IMR-90 (cell line): ENCODE measurements around the gene FKBP14. TPM values are rescaled to one million over a fixed set of nuclear protein-coding genes. Genes with fewer than 3 reads are reported as not detected.

Source experiments
- ATAC-seq: fragments of 200-7000 bp; cut with Tn5 transposase; 2 replicates; pipeline ENCODE4 v1.9.1; 2020; ENCODE audit warnings: low read depth, mild to moderate bottlenecking, moderate library complexity
- BruUV-seq: library from RNA; stranded (reverse); fragments of 400-500 nt; replicated peaks from 2 replicates; lab custom pipeline; 2021; lab: Mats Ljungman, UMichigan
- CTCF ChIA-PET: fragments of 300-600 bp; formaldehyde crosslinking; extraction: SDS; loops from one replicate; lab custom pipeline; 2021; ENCODE audit warnings: antibody characterized with exemption; lab: Yijun Ruan, JAX
- POLR2A ChIA-PET: fragments of 300-600 bp; sonication (Branson Sonifier 250); formaldehyde crosslinking; loops from one replicate; lab custom pipeline; 2022; ENCODE audit warnings: antibody characterized with exemption; ENCODE audit not compliant: unreplicated experiment; lab: Charles Lee
- DNase-seq: peaks from one replicate; pipeline ENCODE4 v3.0.0; 2013
- H2AFZ ChIP-seq: replicated peaks from 2 replicates; pipeline ENCODE3; 2013; ENCODE audit warnings: low read length, mild to moderate bottlenecking; ENCODE audit not compliant: poor library complexity
- H2AK5ac ChIP-seq: 2 replicates; pipeline ENCODE4 v1.6.1; 2013; ENCODE audit warnings: low read depth, low read length, inconsistent platforms
- H2AK9ac ChIP-seq: replicated peaks from 2 replicates; pipeline ENCODE3; 2013; ENCODE audit warnings: mild to moderate bottlenecking, low read depth, low read length, moderate library complexity; ENCODE audit not compliant: poor library complexity
- H2BK120ac ChIP-seq: 2 replicates; pipeline ENCODE4 v1.6.1; 2013; ENCODE audit warnings: low read depth, low read length, inconsistent platforms
- H2BK15ac ChIP-seq: 3 replicates; pipeline ENCODE4 v1.6.1; 2013; ENCODE audit warnings: low read depth, low read length, inconsistent platforms
- H2BK20ac ChIP-seq: 2 replicates; pipeline ENCODE4 v1.6.1; 2013; ENCODE audit warnings: low read depth, mild to moderate bottlenecking, inconsistent platforms, low read length, moderate library complexity
- H2BK5ac ChIP-seq: 2 replicates; pipeline ENCODE4 v1.6.1; 2013; ENCODE audit warnings: mild to moderate bottlenecking, low read depth, low read length, inconsistent platforms; ENCODE audit not compliant: poor library complexity, severe bottlenecking
- H3K14ac ChIP-seq: replicated peaks from 2 replicates; pipeline ENCODE4 v1.6.1; 2013; ENCODE audit warnings: low read depth, low read length, inconsistent platforms
- H3K18ac ChIP-seq: 2 replicates; pipeline ENCODE4 v1.6.1; 2013; ENCODE audit warnings: low read depth, low read length, control low read depth
- H3K23ac ChIP-seq: 2 replicates; pipeline ENCODE4 v1.6.1; 2013; ENCODE audit warnings: low read depth, low read length, inconsistent platforms
- H3K27ac ChIP-seq: 2 replicates; pipeline ENCODE4 v1.5.1; 2013; ENCODE audit warnings: mild to moderate bottlenecking, control low read depth, low read length; ENCODE audit not compliant: insufficient read depth
- H3K27me3 ChIP-seq: 2 replicates; pipeline ENCODE4 v1.6.1; 2013; ENCODE audit warnings: low read length; ENCODE audit not compliant: control insufficient read depth, insufficient read depth
- H3K36me3 ChIP-seq: 2 replicates; pipeline ENCODE4 v1.6.1; 2013; ENCODE audit warnings: low read length, mixed read lengths; ENCODE audit not compliant: control insufficient read depth, insufficient read depth
- H3K4ac ChIP-seq: 2 replicates; pipeline ENCODE4 v1.6.1; 2013; ENCODE audit warnings: low read depth, low read length, inconsistent platforms
- H3K4me1 ChIP-seq: 2 replicates; pipeline ENCODE4 v1.6.1; 2013; ENCODE audit warnings: low read length, mixed read lengths; ENCODE audit not compliant: control insufficient read depth, insufficient read depth
- H3K4me2 ChIP-seq: 2 replicates; pipeline ENCODE4 v1.6.1; 2013; ENCODE audit warnings: low read depth, mild to moderate bottlenecking, control low read depth, low read length, moderate library complexity
- H3K4me3 ChIP-seq: 2 replicates; pipeline ENCODE4 v1.5.1; 2013; ENCODE audit warnings: low read depth, mild to moderate bottlenecking, control low read depth, low read length, moderate library complexity; ENCODE audit not compliant: insufficient read depth
- H3K56ac ChIP-seq: 2 replicates; pipeline ENCODE4 v1.6.1; 2013; ENCODE audit warnings: low read length, inconsistent platforms; ENCODE audit not compliant: insufficient read depth; ENCODE audit errors: extremely low read depth
- H3K79me1 ChIP-seq, 2 experiments: 2 replicates each; pipeline ENCODE4 v1.6.1; 2013; ENCODE audit warnings: low read length in 2 of 2, inconsistent platforms in 1 of 2, low read depth in 1 of 2
- H3K9ac ChIP-seq: 2 replicates; pipeline ENCODE4 v1.6.1; 2013; ENCODE audit warnings: low read depth, low read length, control low read depth
- H3K9me1 ChIP-seq: 2 replicates; pipeline ENCODE4 v1.6.1; 2013; ENCODE audit warnings: low read length, inconsistent platforms; ENCODE audit not compliant: insufficient read depth
- H3K9me3 ChIP-seq: 2 replicates; pipeline ENCODE4 v1.6.1; 2013; ENCODE audit warnings: low read length; ENCODE audit not compliant: control insufficient read depth, insufficient read depth
- H4K20me1 ChIP-seq: 2 replicates; pipeline ENCODE4 v1.6.1; 2013; ENCODE audit warnings: low read length, inconsistent platforms; ENCODE audit not compliant: insufficient read depth
- H4K5ac ChIP-seq: 2 replicates; pipeline ENCODE4 v1.6.1; 2013; ENCODE audit warnings: mild to moderate bottlenecking, low read depth, low read length, control low read depth
- H4K8ac ChIP-seq, 2 experiments: 2 replicates each; pipeline ENCODE4 v1.6.1; 2013; ENCODE audit warnings: low read depth in 2 of 2, low read length in 2 of 2, control low read depth in 1 of 2, inconsistent platforms in 1 of 2
- H4K91ac ChIP-seq: 2 replicates; pipeline ENCODE4 v1.6.1; 2013; ENCODE audit warnings: low read depth, low read length, inconsistent platforms; ENCODE audit not compliant: insufficient read depth
- BHLHE40 ChIP-seq: fragments of 150-350 bp; IDR thresholded peaks from 2 replicates; pipeline ENCODE4 v1.6.1; 2016; ENCODE audit warnings: mild to moderate bottlenecking, low read depth, low read length
- CEBPB ChIP-seq: IDR thresholded peaks from 2 replicates; pipeline ENCODE4 v1.6.1; 2012; ENCODE audit warnings: low read depth, low read length, improper control_type of control experiment
- CHD1 ChIP-seq: IDR thresholded peaks from 2 replicates; pipeline ENCODE4 v1.6.1; 2012; ENCODE audit warnings: low read depth, low read length, improper control_type of control experiment
- CTCF ChIP-seq: conservative IDR thresholded peaks from 2 replicates; pipeline ENCODE4 v1.5.1; 2012; ENCODE audit warnings: mild to moderate bottlenecking, low read depth, low read length, improper control_type of control experiment
- ELK1 ChIP-seq: fragments of 150-350 bp; IDR thresholded peaks from 2 replicates; pipeline ENCODE4 v1.6.1; 2016; ENCODE audit warnings: low read depth, mild to moderate bottlenecking, low read length, moderate library complexity, borderline replicate concordance
- FOS ChIP-seq: fragments of 150-350 bp; IDR thresholded peaks from 2 replicates; pipeline ENCODE4 v1.6.1; 2016; ENCODE audit warnings: low read depth, low read length
- MAFK ChIP-seq: IDR thresholded peaks from 2 replicates; pipeline ENCODE4 v1.6.1; 2012; ENCODE audit warnings: low read depth, low read length, improper control_type of control experiment
- MAZ ChIP-seq: IDR thresholded peaks from 2 replicates; pipeline ENCODE4 v1.6.1; 2012; ENCODE audit warnings: low read depth, mild to moderate bottlenecking, low read length, improper control_type of control experiment, moderate library complexity, borderline replicate concordance
- MXI1 ChIP-seq: IDR thresholded peaks from 2 replicates; pipeline ENCODE4 v1.6.1; 2012; ENCODE audit warnings: low read depth, mild to moderate bottlenecking, low read length, moderate library complexity, borderline replicate concordance
- NFE2L2 ChIP-seq: fragments of 150-350 bp; IDR thresholded peaks from 2 replicates; pipeline ENCODE4 v1.6.1; 2016; ENCODE audit warnings: low read depth, mild to moderate bottlenecking, low read length
- POLR2A ChIP-seq: IDR thresholded peaks from 2 replicates; pipeline ENCODE4 v1.6.1; 2012; ENCODE audit warnings: mild to moderate bottlenecking, low read depth, low read length
- RAD21 ChIP-seq: IDR thresholded peaks from 2 replicates; pipeline ENCODE4 v1.6.1; 2012; ENCODE audit warnings: low read length, improper control_type of control experiment
- RCOR1 ChIP-seq: IDR thresholded peaks from 2 replicates; pipeline ENCODE4 v1.6.1; 2012; ENCODE audit warnings: mild to moderate bottlenecking, low read length, improper control_type of control experiment; ENCODE audit not compliant: insufficient replicate concordance
- RFX5 ChIP-seq: IDR thresholded peaks from 2 replicates; pipeline ENCODE4 v1.8.0; 2012; ENCODE audit warnings: low read depth, mild to moderate bottlenecking, low read length, moderate library complexity
- SMC3 ChIP-seq: fragments of 150-350 bp; IDR thresholded peaks from 2 replicates; pipeline ENCODE4 v1.6.1; 2016; ENCODE audit warnings: low read depth, mild to moderate bottlenecking, antibody characterized with exemption, low read length, moderate library complexity
- USF2 ChIP-seq: fragments of 150-350 bp; IDR thresholded peaks from 2 replicates; pipeline ENCODE4 v1.6.1; 2017; ENCODE audit warnings: mild to moderate bottlenecking, antibody characterized with exemption, low read length, low read depth
- WGBS, 2 experiments: methylation state at CpG; one replicate each; pipeline versions ENCODE4 v1.1.5 to v1.1.7; 2013; ENCODE audit warnings: missing lambda C conversion rate in 2 of 2; ENCODE audit not compliant: insufficient read length in 1 of 2; ENCODE audit errors: extremely low coverage in 2 of 2; 5-methylcytosine and 5-hydroxymethylcytosine counted together
- dilution Hi-C: fragments of 300-500 bp; cut with HindIII; formaldehyde crosslinking; loops from one replicate; pipeline ENCODE4 v1.14.3; 2018; ENCODE audit warnings: low sequenced_read_pairs; ENCODE audit not compliant: unreplicated experiment
- in situ Hi-C: fragments of 300-500 bp; cut with MboI; formaldehyde crosslinking; loops from 3 replicates; pipeline ENCODE4 v1.14.3; 2019; ENCODE audit warnings: low sequenced_read_pairs, inconsistent platforms, mixed read lengths
- intact Hi-C: fragments of 100-400 bp; cut with micrococcal nuclease; formaldehyde crosslinking; loops from 2 replicates; pipeline ENCODE4 v1.10.0; 2022
- polyA plus RNA-seq, 3 experiments: library from polyadenylated mRNA; depleted of rRNA; stranded (reverse); fragments of >200 nt; gene quantifications; 2 replicates each; pipeline ENCODE4 v1.2.3, GENCODE V29; 2012; ENCODE audit warnings: low replicate concordance in 1 of 3
- total RNA-seq: library from RNA; depleted of rRNA; stranded (reverse); fragments of >200 nt; gene quantifications from 2 replicates; pipeline ENCODE4 v1.2.3, GENCODE V29; 2012

The FKBP14 gene
- total and polyA plus RNA-seq, 2 of the 4 experiments (the other 2 are of a cell fraction): 26.3 to 27.1 TPM

GRCh38 chr7:30012757-30013156, 13.7 kb downstream of the FKBP14 start:
- no TSS peak for BruUV-seq
- Histone ChIP-seq H3K4ac (no peak overlapping the region), H2AFZ (no peak overlapping the region), H3K27ac (no peak overlapping the region), H4K5ac (no peak overlapping the region), H2AK5ac (no peak overlapping the region), H3K4me2 (no peak overlapping the region), H3K9me3 (no peaks in the 10 kb centered on the region), H2BK20ac (no peak overlapping the region), H4K8ac (no peak overlapping the region), H3K36me3 (0 out of 2 replicates have a peak, but pooled peaks cover 8% of the 10 kb centered on the region), H4K20me1 (no peaks in the 10 kb centered on the region), H3K9me1 (no peaks in the 10 kb centered on the region), H2BK15ac (no peak overlapping the region), H3K9ac (no peak overlapping the region), H3K14ac (no peak overlapping the region), H3K27me3 (no peaks in the 10 kb centered on the region), H2AK9ac (no peak overlapping the region), H2BK5ac (no peak overlapping the region), H2BK120ac (no peak overlapping the region), H3K79me1 (peaks cover 0 to 4% of the 10 kb centered on the region in 2 experiments; a peak in 1 of 4 replicates), H3K4me3 (no peak overlapping the region), H3K56ac (no peak overlapping the region), H3K23ac (no peak overlapping the region), H4K91ac (no peak overlapping the region), H3K4me1 (no peaks in the 10 kb centered on the region), H3K18ac (no peak overlapping the region)
- no peak for ATAC-seq
- no peak for DNase-seq
- POLR2A ChIA-PET: no interaction called here
- TF ChIP-seq BHLHE40 (no peak), USF2 (no peak), CEBPB (no peak), FOS (no peak), MXI1 (no peak), MAZ (no peak), RAD21 (no peak), NFE2L2 (no peak), ELK1 (no peak), CHD1 (no peak), POLR2A (no peak), MAFK (no peak), SMC3 (no peak), RFX5 (no peak), CTCF (no peak), RCOR1 (no peak)
- intact Hi-C loops (no loop called here), in situ Hi-C loops (no loop called here), dilution Hi-C loops (no loop called here)
- no CpG with 5 or more reads among the region's 3 CpGs for WGBS, 2 experiments
- CTCF ChIA-PET: interaction anchor here (0.6 kb wide), 1 partner anchor 46 kb away, joined by 4 read pairs; no protein-coding TSS in a partner anchor
